HG03378 (cell line): Measurements from ENCODE around the gene EPHA6.

Experiments
- ATAC-seq: cut with Tn5 transposase; IDR thresholded peaks from one replicate; pipeline ENCODE4 v1.9.1; 2021; ENCODE audit warnings: mild to moderate bottlenecking, moderate library complexity; ENCODE audit not compliant: unreplicated experiment

The EPHA6 gene

GRCh38 chr3:97687734-97688133, 873.3 kb downstream of the EPHA6 start:
- ATAC-seq, result no peak

- ATAC-seq, result no peak
These were observed 874.7 kb downstream of the EPHA6 start for GRCh38 chr3:97689111-97689510.

GRCh38 chr3:97689962-97690361, 875.6 kb downstream of the EPHA6 start:
- no peak for ATAC-seq

GRCh38 chr3:97691354-97691753, 877.0 kb downstream of the EPHA6 start:
- ATAC-seq, result peak; percentile 72

DNA sequence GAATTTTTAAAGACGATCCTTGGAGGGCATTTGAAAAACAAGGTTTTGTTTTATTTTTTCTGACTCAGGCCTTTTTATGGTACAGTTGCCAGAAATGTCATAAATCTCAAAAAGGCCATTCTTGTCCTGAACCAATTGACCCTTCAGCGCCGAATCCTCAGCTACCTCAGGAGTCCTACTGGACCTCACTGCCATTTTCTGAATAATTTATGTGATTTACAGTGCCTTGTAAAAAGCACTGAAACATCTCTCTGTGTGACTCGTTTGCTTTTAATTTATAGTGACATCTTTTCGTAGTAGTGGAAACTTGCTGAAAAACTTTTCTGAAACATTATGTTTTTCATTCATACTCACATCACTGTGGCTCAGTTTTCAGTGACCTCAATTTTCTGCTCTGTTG, 878.0 kb downstream of the EPHA6 start:
- ATAC-seq, result no peak

GRCh38 chr3:97692831-97693230, 878.4 kb downstream of the EPHA6 start:
- ATAC-seq, result no peak

DNA sequence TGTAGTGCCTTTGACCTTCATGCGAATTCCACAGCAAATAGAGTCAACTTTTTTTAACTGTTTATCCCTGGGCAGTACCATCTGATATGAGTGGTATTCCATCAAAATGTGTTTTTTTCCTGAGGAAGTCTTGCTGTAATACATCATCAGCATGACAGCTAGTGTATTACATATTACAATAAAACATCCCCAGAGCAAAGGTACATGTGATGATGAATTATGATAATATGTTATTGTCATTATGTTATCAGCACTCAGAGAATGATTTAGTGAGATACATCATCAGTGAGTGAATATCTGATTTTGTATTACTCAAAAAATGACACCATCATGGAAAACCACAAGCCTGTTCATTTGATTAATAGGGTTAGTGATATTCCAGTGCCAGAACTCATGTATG, 880.5 kb downstream of the EPHA6 start:
- ATAC-seq, result no peak

- no peak for ATAC-seq
These were observed 884.3 kb downstream of the EPHA6 start for GRCh38 chr3:97698691-97699090.

DNA sequence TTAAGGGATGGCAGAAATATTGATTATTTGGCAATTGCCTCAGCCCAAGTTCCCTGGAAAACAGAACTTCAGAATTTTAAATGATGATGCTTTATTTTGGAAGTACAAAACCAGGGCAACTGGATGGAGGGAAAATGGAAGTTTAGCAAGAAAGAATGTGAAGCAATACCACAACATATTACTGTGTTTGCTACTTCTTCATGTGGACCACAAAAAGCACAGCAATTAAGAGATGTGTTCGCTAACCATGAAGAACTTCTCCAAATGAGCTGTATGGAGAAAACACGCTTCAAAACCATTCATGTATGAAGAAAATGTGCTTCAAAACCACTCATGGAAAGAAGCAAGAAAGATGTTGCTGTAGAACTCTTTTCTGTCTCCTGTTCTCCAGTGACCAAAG, 885.5 kb downstream of the EPHA6 start:
- ATAC-seq, result no peak

GRCh38 chr3:97705764-97706163, 891.4 kb downstream of the EPHA6 start:
- no peak for ATAC-seq

- no peak for ATAC-seq
These were observed 891.8 kb downstream of the EPHA6 start for GRCh38 chr3:97706226-97706625.

- no peak for ATAC-seq
These were observed 897.3 kb downstream of the EPHA6 start for GRCh38 chr3:97711654-97712053.

- ATAC-seq, result no peak
These were observed 898.5 kb downstream of the EPHA6 start for GRCh38 chr3:97712919-97713318.

GRCh38 chr3:97713634-97714033, 899.2 kb downstream of the EPHA6 start:
- no peak for ATAC-seq

DNA sequence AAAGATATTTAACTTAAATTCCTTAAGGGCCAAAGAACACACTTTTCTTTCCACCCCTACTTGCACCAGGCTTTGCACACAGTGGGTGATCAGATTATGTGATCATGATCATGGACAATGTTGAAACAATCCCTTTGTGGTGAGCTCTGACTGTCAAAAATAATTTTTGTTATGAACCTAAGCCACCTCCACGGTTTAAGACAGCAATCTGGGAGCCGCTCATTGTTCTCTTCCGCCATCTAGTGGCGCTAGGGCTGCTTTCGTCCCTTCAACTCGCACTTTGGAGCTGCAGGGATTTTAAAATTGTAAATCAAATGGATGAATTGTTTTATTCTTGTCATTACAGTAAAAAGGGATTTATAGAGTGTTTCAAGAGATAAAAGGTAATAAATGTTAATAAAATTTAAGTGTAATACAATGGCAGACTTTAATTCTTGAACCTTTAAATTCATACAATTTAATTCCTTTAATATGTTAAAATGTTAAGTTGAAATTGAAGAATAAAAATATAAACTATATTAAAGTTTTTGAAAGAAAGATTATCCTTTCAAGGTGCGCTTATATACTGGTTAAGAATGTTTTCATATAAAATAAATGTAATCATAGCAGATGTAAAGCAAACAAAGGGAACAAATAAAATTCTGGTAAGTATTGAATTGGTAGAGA, 904.9 kb downstream of the EPHA6 start:
- peak; percentile 84 for ATAC-seq

DNA sequence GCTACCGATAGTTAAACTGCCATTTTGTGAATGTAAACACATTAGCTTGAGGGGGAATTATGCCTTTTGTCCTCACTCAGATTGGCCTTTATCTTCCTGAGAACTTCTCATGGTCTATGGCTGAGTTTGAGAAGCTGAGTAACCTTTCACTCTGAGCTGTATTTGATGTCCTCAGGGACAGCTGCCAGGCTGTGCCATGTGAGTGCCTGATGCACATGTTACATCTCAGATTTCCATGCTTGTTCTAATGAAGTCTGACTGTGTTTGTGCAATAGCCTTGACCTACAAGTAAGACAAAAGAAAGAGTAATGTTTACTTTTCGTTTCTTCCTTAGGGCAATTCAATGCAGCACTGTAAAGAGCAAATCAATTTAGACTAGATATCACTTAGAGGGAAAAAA, 906.0 kb downstream of the EPHA6 start:
- no peak for ATAC-seq

GRCh38 chr3:97721446-97721845, 907.1 kb downstream of the EPHA6 start:
- ATAC-seq, result no peak

DNA sequence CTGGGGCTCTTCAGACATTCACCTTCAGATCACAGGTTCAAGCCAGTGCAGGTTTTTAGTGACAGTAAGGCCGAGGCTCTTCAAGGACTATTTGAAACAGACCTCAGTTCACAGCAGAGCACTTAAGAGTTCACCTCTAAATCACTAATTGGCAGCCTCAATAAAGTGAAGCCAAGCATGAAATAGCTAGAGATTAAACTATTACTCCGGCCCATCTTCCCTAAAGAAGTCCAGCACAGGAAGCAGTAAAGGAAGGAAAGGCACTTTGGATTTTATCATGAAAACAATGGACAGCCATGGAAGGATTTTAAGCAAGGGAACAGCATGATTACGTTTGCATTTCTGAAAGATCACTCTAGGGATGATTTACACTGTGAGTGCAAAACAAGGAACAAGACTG, 922.5 kb downstream of the EPHA6 start:
- ATAC-seq, result no peak

DNA sequence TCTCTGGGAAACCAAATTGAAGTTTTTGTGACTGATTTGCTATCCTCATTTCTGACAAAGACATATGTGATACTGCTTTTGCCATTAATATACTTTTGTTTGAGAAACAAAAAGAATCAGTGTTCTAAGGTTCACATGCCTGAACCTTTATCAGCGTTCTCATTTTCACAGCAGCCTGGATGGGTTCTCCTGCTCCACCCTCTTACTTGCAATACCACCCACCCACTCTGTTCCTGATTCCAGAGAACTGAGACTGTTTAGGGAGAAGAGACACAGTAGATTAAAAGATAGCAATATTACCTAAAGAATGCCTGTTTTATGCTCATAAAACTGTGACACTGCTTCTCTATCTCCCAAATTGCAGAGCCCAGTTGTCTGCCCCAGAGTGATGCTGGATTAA, 924.4 kb downstream of the EPHA6 start:
- ATAC-seq, result no peak

- no peak for ATAC-seq
These were observed 927.6 kb downstream of the EPHA6 start for GRCh38 chr3:97742036-97742435.

DNA sequence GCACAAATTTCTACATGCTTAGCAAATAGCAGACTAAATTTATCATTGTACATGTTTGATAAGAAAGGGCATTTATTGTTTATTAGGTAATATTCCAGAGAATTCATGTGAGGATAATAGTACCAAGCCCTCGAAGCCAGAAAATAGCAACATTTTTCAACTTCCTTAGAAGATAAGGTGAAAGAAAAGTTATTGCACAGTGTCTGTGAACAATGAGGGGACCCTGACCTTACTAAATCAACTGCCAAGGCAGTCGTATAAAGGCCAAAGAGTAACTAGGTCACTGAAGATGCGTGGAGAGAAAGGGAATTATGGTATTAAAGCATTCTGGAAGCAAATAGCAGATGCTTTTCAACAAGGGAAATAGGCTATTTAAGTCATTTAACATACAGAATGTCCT, 929.9 kb downstream of the EPHA6 start:
- no peak for ATAC-seq

GRCh38 chr3:97763586-97764406, 949.4 kb downstream of the EPHA6 start:
- peak; percentile 0 for ATAC-seq
